SK-MEL-5 (cell line): Measurements from ENCODE around the gene CLDN7. TPM values are rescaled to one million over a fixed set of nuclear protein-coding genes. Genes with fewer than 3 reads are reported as not detected.

ENCODE experiments used
- DNase-seq: peaks from one replicate; pipeline ENCODE4 v3.0.0-alpha.2; 2016; ENCODE audit warnings: low read depth, low spot score
- in situ Hi-C: cut with HindIII; loops from 2 replicates; pipeline ENCODE4 v1.10.0; 2016; ENCODE audit warnings: low sequenced_read_pairs, high pct_unique_total_duplicates, low pct_unique_long_range_greater_than_20kb
- small RNA-seq, 2 experiments: library from RNA; depleted of rRNA; stranded (forward); fragments of <200 nt; gene quantifications; one replicate each; pipeline ENCODE3, GENCODE V24; 2014
- total RNA-seq: library from RNA; depleted of rRNA; stranded (reverse); fragments of >200 nt; shearing (Covaris generic); gene quantifications from 2 replicates; pipeline ENCODE4 v1.2.3, GENCODE V29; 2014; rRNA removed

The CLDN7 gene
- total RNA-seq, 1 experiment from 2014 or later: not detected

DNA sequence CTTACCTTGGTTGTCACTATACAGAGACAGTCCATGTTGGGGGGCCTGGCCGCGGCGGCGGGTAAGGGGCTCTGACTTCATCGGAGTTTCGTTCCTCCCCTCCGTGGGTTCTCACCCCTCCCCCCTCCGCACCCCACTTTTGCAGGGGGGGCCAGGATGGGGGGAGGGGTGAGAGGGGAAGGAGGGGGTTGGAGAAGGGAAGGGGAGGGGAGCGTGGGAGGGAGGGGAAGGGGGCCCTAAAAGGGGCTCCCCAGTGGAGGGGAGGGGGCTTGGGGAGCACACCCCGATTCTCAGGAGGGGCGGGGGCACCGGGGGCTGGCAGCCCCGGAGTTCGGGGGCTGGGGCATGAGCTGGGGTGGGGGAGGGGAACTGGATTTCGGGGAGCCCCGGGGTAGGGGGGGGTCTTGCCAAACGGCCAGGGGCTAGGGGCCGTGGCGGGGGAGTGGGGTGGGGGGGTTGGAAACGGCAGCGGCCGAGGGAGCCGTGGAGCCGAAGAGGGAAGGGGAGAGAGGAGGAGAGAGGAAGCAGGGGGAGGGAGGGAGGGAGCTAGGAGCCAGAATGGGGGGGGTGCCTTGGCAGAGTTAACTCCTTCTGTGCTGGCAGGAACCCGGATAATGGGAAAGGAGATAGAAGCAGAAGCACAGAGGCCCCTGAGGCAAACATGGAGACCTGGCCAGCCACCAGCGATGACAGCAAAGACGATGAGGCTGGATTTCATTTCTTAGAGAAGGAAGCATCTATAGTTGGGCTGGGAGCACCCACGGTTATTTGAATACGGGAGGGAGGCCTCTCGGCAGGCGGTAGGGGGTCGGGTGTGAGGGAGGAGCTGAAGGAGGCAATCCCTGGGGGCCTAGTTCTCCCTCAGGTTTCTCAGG is 44.9 kb downstream of the CLDN7 start:
- in situ Hi-C loops: no loop called here
- peak; percentile 53 for DNase-seq

DNA sequence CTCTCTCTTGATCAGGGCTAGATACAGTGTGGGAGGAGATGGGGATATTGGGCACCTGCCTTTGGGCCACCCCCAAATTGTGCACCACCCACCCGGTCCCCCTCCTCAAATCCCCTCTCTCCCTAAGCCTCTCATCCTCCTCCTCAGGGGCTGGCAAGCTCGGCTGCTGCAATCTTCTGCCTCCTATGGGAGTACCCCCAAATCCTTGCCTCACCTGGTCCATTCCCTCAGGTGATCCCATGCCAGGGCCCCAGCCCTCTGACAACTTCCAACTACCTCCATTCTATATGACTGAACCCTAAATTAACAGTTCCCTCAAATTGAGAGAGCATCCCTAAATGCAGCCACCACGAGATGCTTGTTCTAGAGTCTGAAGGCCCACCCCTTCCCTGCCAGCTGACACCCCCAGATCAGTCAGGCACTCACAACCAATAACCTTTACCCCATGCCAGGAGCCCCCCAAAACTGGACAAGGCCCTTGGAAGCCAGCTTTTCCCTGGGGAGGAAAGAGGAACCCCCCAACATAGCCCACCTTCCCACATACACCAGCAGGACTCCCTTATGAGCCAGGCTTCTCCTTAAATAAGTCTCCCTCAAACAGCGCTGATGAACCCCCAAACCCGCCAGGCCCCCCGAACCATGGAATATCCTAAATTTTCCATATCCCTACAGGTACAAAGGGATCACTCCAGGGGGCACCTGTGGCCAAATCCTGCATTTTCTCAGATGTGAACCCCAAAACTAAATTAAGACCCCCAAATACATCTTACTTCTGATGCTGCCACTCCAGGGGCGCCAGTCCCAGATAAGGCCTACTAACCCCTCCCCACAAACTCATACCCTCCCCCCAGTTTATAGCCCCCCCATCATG is 45.8 kb downstream of the CLDN7 start:
- DNase-seq: no peak
- in situ Hi-C loops: no loop called here

DNA sequence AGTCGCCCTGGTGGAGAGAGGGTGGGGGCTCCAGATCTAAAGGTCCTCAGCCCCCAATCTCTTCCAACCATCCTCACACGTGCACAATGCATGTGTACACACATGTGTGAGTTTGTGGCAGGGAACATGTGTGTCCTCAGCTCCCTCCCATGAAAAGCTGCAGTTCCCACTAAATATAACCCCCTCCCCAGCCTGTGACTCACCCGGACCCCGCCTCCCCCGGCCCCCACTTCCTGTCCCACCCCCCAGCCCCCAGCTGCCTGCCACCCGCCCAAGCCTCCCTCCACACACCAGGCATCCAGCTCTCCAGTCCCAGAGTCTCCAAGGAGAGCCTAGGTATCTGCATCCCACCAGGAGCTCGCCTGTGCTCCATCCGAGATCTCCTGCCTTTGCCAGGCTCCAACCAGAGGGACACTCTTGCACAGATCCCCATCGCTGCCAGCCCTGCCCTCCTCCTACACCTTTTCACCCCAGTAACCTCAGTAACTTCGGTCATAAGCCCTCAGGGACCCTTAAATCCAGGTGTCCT is 46.6 kb downstream of the CLDN7 start:
- no peak for DNase-seq
- in situ Hi-C loops: no loop called here

DNA sequence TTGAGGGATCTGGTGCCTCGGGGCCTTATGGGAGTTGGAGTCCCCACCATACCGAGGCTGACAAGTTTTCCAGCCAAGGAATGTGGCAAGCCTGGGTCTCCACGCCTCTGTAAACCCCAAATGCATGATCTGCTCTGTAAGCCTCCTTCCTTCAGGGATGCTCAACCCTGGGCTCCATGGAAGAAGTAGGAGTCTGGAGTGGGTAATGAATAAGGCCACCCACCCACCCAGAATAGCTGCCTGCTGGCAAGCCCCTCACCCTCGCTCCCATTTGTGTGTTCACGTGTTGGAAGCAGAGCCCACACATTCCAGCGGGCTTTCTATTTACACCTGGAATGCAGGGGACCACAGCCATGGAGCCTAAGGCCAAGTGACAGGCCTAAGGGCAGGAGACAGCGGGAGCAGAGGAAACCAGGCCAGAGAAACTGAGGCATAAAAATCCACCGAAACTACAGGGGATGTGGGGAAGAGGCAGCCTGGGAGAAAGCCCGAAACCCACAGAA is 47.1 kb downstream of the CLDN7 start:
- no peak for DNase-seq
- in situ Hi-C loops: no loop called here

DNA sequence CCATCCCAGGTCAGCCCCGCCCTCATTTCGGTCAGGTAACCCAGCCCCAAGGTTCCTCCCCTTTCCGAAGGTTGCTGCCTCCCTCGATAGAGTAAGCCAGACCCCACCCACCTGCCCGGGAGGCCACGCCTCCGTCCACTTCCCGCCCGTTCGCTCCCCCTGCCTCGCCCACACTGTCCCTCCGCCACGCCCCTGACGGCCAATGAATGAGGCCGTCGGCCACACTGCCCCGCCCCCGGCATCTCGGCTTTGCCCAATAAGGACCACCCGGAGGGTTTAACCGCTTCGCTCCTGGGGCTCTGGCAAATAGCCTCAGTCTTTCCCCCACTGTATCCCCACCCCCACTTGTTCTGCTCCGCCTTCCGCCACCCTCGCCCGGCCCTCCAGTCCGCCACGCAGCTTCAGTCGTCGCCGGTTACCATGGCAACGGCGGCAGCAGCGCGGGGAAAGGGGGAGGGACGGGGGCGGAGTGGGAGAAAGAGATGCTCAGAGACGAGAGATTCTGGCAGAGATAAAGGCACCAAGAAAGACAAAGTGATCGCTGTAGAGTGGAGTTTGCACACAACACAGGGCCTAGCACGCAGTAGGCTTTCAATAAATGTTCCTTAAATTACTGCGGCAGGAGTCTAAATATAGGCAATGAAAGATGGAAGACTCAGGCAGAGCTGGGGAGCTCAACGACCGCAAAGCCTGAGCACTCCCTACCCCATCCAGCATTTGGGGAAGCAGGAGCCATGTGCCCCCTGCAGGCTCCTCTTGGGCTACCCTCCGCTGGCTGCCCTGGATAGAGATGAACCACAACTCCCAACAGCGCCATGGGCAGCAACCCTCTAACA is 47.8 kb downstream of the CLDN7 start:
- in situ Hi-C loops: no loop called here
- DNase-seq: peak; percentile 98

DNA sequence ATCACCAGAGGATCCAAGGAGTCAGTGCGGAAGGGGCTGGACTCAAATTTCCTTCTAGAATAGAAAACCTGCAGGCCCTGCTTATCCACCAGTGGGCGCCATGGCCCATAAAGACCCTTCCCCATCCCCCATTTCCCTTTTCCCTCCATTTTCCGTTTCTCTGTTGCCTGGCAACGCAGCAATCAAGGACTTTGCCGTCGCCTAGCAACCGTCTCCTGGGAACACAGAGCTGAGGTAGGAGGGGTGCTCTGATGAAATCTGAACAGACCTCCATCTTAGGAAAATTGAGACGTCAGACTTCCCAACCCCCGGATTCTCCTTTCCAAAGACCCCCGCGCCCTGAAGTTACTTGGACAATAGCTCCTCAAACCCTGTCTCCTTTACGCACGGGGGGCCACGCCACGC is 48.4 kb downstream of the CLDN7 start:
- in situ Hi-C loops: no loop called here

DNA sequence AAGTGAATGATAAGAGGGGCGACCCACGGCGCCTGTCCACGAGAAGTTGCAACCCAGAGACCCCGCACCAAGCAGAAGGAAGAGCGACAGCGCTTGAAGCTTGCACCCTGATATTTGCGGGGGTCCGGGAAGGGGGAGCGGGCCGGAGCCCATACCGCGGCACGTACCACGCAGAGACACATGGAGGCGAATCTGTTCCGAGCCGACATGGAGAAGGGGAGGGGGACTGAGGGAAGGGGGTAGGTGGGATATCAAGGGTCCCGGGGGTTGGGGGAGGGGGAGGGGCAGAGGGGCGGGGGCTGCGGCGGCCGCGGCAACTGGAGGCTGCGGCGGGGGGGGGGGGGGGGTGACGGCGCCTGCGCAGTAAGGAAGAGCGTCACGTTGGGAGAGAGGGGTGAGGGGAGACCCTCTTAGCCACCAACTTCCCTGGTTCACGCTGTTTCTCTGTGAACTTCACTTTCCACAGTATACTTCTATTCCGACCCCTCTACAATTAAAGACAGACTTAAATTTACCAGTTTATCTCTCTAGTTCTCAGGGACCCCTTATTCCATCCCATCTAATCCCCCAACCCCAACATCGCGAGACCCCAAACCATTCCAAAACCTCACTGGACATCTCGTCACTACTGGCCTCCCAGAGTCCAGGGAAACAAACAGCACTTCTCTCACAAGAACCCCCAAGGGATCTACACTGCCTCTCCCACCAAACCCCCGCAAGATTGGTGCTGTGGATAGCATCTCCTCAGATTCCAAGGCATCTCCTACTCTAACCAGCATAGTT is 50.6 kb downstream of the CLDN7 start:
- in situ Hi-C loops: no loop called here
- DNase-seq: no peak

More for the DNA sequence above, 48.4 kb downstream of the CLDN7 start:
- DNase-seq: peak; percentile 89

Small RNA genes lying within 50 kb of the gene (small RNA-seq; reads per million reads assigned to genes)
- gene MIR324 (0.12 to 4.7 reads per million in 2 experiments), gene RF00019 (0 reads per million in 2 experiments)

Other genes with a start within 250 kb of the CLDN7 start
- gene RNASEK, start 249.9 kb downstream of the CLDN7 start, total RNA-seq: 882 and 947 TPM in 2 replicates
- gene BCL6B, start 239.4 kb downstream of the CLDN7 start, total RNA-seq: not detected in 2 replicates
- gene SLC16A13, start 226.5 kb downstream of the CLDN7 start, total RNA-seq: 0.61 and 0.64 TPM in 2 replicates
- gene SLC16A11, start 218.4 kb downstream of the CLDN7 start, total RNA-seq: not detected in 2 replicates
- not detected in 2 replicates for gene CLEC10A, start 182.2 kb downstream of the CLDN7 start, total RNA-seq
- gene ASGR2, start 147.7 kb downstream of the CLDN7 start, total RNA-seq: not detected in 2 replicates
- 0.21 and 0.56 TPM in 2 replicates for gene ASGR1, start 83.1 kb downstream of the CLDN7 start, total RNA-seq
- 3.7 and 3.9 TPM in 2 replicates for gene DLG4, start 42.6 kb downstream of the CLDN7 start, total RNA-seq
- gene ACADVL, start 42.5 kb downstream of the CLDN7 start, total RNA-seq: 123 and 148 TPM in 2 replicates
- gene DVL2, start 28.0 kb downstream of the CLDN7 start, total RNA-seq: 86.9 and 91.5 TPM in 2 replicates
- gene PHF23, start 23.0 kb downstream of the CLDN7 start, total RNA-seq: 69.0 and 81.3 TPM in 2 replicates
- gene GABARAP, start 20.0 kb downstream of the CLDN7 start, total RNA-seq: 237 and 305 TPM in 2 replicates
- gene CTDNEP1, start 10.7 kb downstream of the CLDN7 start, total RNA-seq: 26.9 and 29.2 TPM in 2 replicates
- 43.8 and 58.7 TPM in 2 replicates for gene ELP5, start 10.3 kb downstream of the CLDN7 start, total RNA-seq
- 0.79 and 1.1 TPM in 2 replicates for gene SLC2A4, start 19.2 kb upstream of the CLDN7 start, total RNA-seq
- gene YBX2, start 32.2 kb upstream of the CLDN7 start, total RNA-seq: 0.08 and 0.59 TPM in 2 replicates
- gene EIF5A, start 45.1 kb upstream of the CLDN7 start, total RNA-seq: 839 and 914 TPM in 2 replicates
- 73.7 and 74.8 TPM in 2 replicates for gene GPS2, start 52.9 kb upstream of the CLDN7 start, total RNA-seq
- gene NEURL4, start 66.9 kb upstream of the CLDN7 start, total RNA-seq: 13.6 and 19.4 TPM in 2 replicates
- 0.03 TPM in 1 of 2 replicates, not detected in the other for gene ACAP1, start 74.1 kb upstream of the CLDN7 start, total RNA-seq
- 2.0 and 2.5 TPM in 2 replicates for gene KCTD11, start 89.7 kb upstream of the CLDN7 start, total RNA-seq
- gene TMEM95, start 92.7 kb upstream of the CLDN7 start, total RNA-seq: not detected in 2 replicates
- 0.24 TPM in 1 of 2 replicates, not detected in the other for gene TNK1, start 118.6 kb upstream of the CLDN7 start, total RNA-seq
- gene PLSCR3, start 132.0 kb upstream of the CLDN7 start, total RNA-seq: 5.1 and 9.6 TPM in 2 replicates
- 147 and 188 TPM in 2 replicates for gene TMEM256, start 141.6 kb upstream of the CLDN7 start, total RNA-seq
- gene NLGN2, start 145.4 kb upstream of the CLDN7 start, total RNA-seq: 0.55 and 1.7 TPM in 2 replicates
- not detected in 2 replicates for gene SPEM1, start 157.8 kb upstream of the CLDN7 start, total RNA-seq
- not detected in 2 replicates for gene SPEM2, start 163.1 kb upstream of the CLDN7 start, total RNA-seq
- gene SPEM3, start 166.4 kb upstream of the CLDN7 start, total RNA-seq: not detected in 2 replicates
- 6.8 and 7.0 TPM in 2 replicates for gene TMEM102, start 173.0 kb upstream of the CLDN7 start, total RNA-seq
- 0.45 and 0.61 TPM in 2 replicates for gene FGF11, start 177.0 kb upstream of the CLDN7 start, total RNA-seq
- 3.3 and 4.5 TPM in 2 replicates for gene CHRNB1, start 182.6 kb upstream of the CLDN7 start, total RNA-seq
- gene ZBTB4, start 217.2 kb upstream of the CLDN7 start, total RNA-seq: 14.3 and 14.6 TPM in 2 replicates
- gene SLC35G6, start 219.0 kb upstream of the CLDN7 start, total RNA-seq: not detected in 2 replicates
- 20.6 and 24.0 TPM in 2 replicates for gene POLR2A, start 221.9 kb upstream of the CLDN7 start, total RNA-seq